Spinal cord (tissue), 10 donors: ENCODE results near the gene PADI2. TPM values are rescaled to one million over a fixed set of nuclear protein-coding genes. Genes with fewer than 3 reads are reported as not detected.
A peak's percentile ranks its signal among the peaks of the same experiment; 100 is the strongest.

Experiments
- DNase-seq, 6 donors: peaks; one replicate each; pipeline versions ENCODE4 v3.0.0 to v3.0.0-alpha.2; 2013 to 2015; ENCODE audit warnings: low spot score in 6 of 6, low read depth in 4 of 6
- H3K27ac ChIP-seq: one replicate; pipeline ENCODE4 v1.5.1; 2013; ENCODE audit warnings: low read depth, low read length, control low read depth
- H3K27me3 ChIP-seq: one replicate; pipeline ENCODE4 v1.6.1; 2013; ENCODE audit warnings: low read length; ENCODE audit not compliant: control insufficient read depth, insufficient read depth
- H3K36me3 ChIP-seq: one replicate; pipeline ENCODE4 v1.6.1; 2013; ENCODE audit warnings: low read length; ENCODE audit not compliant: control insufficient read depth, insufficient read depth
- H3K4me1 ChIP-seq: one replicate; pipeline ENCODE4 v1.6.1; 2013; ENCODE audit warnings: low read length; ENCODE audit not compliant: control insufficient read depth, insufficient read depth
- H3K4me3 ChIP-seq: one replicate; pipeline ENCODE4 v1.5.1; 2013; ENCODE audit warnings: low read depth, low read length, control low read depth
- H3K9me3 ChIP-seq: one replicate; pipeline ENCODE4 v1.6.1; 2013; ENCODE audit warnings: low read length; ENCODE audit not compliant: control insufficient read depth, insufficient read depth
- WGBS: methylation state at CpG from one replicate; pipeline ENCODE4 v1.1.5; 2013; ENCODE audit warnings: missing lambda C conversion rate; ENCODE audit not compliant: insufficient coverage; 5-methylcytosine and 5-hydroxymethylcytosine counted together
- polyA plus RNA-seq, 2 donors: library from polyadenylated mRNA; unstranded; fragments of 120-200 nt; gene quantifications; one replicate each; pipeline ENCODE4 v1.2.1, GENCODE V29; 2013; ENCODE audit not compliant: insufficient read length in 2 of 2
- total RNA-seq, 2 donors: library from RNA; depleted of rRNA in 1 of 2; stranded (reverse); fragments of 120-200 nt in 1 of 2; fragments of >200 nt in 1 of 2; gene quantifications; one replicate each; pipeline versions ENCODE4 v1.2.3 to v1.2.4, GENCODE V29; 2013 to 2014
- donor health status: healthy.

Gene PADI2
- total and polyA plus RNA-seq, 4 donors = 8.7 to 32.6 (median 27.0) TPM

- Histone ChIP-seq H3K4me3 (no peak overlapping the region), H3K36me3 (peaks cover 8% of the 10 kb centered on the region), H3K27me3 (no peaks in the 10 kb centered on the region), H3K4me1 (peaks cover 17% of the 10 kb centered on the region), H3K27ac (no peak overlapping the region), H3K9me3 (no peaks in the 10 kb centered on the region)
- no peak for DNase-seq
- WGBS = 100% methylated on average over 1 of the region's 8 CpGs
These were observed 10.9 kb downstream of the PADI2 start for GRCh38 chr1:17108360-17108759.

GRCh38 chr1:17104782-17105181, 14.5 kb downstream of the PADI2 start:
- WGBS = 89% methylated on average over 12 of the region's 17 CpGs
- no peaks in the 10 kb centered on the region for H3K9me3 ChIP-seq

GRCh38 chr1:17102232-17102631, 17.0 kb downstream of the PADI2 start:
- WGBS = 95% methylated on average over 2 of the region's 2 CpGs
- H3K9me3 ChIP-seq = no peaks in the 10 kb centered on the region
- H3K36me3 ChIP-seq = peaks cover 9% of the 10 kb centered on the region
- no peak for DNase-seq
- no peak overlapping the region for H3K27ac ChIP-seq
- H3K4me3 ChIP-seq = no peak overlapping the region
- H3K4me1 ChIP-seq = peaks cover 26% of the 10 kb centered on the region
- no peaks in the 10 kb centered on the region for H3K27me3 ChIP-seq

More at GRCh38 chr1:17104782-17105181, 14.5 kb downstream of the PADI2 start:
- H3K27me3 ChIP-seq = no peaks in the 10 kb centered on the region
- H3K27ac ChIP-seq = no peak overlapping the region
- DNase-seq = no peak
- H3K4me3 ChIP-seq = no peak overlapping the region
- H3K36me3 ChIP-seq = peaks cover 7% of the 10 kb centered on the region
- peaks cover 8% of the 10 kb centered on the region for H3K4me1 ChIP-seq

GRCh38 chr1:17101261-17101660, 18.0 kb downstream of the PADI2 start:
- peaks cover 30% of the 10 kb centered on the region for H3K4me1 ChIP-seq
- no peaks in the 10 kb centered on the region for H3K27me3 ChIP-seq
- H3K27ac ChIP-seq = no peak overlapping the region
- H3K36me3 ChIP-seq = peaks cover 9% of the 10 kb centered on the region
- H3K9me3 ChIP-seq = no peaks in the 10 kb centered on the region
- WGBS = 80% methylated on average over 2 of the region's 4 CpGs
- no peak overlapping the region for H3K4me3 ChIP-seq
- DNase-seq = no peak

GRCh38 chr1:17099616-17100340, 19.5 kb downstream of the PADI2 start:
- Histone ChIP-seq H3K4me1 (peaks cover 41% of the 10 kb centered on the region), H3K36me3 (peaks cover 9% of the 10 kb centered on the region), H3K9me3 (no peaks in the 10 kb centered on the region), H3K27me3 (no peaks in the 10 kb centered on the region), H3K27ac (no peak overlapping the region), H3K4me3 (no peak overlapping the region)
- no peak for DNase-seq
- 71% methylated on average over 6 of the region's 10 CpGs for WGBS

GRCh38 chr1:17098446-17099317, 20.6 kb downstream of the PADI2 start:
- H3K27ac ChIP-seq = no peak overlapping the region
- peak in 1 of 6 donors; percentile 73 for DNase-seq

GRCh38 chr1:17097787-17098186, 21.5 kb downstream of the PADI2 start:
- no peaks in the 10 kb centered on the region for H3K27me3 ChIP-seq
- H3K9me3 ChIP-seq = no peaks in the 10 kb centered on the region
- peaks cover 7% of the 10 kb centered on the region for H3K36me3 ChIP-seq
- H3K4me1 ChIP-seq = peaks cover 55% of the 10 kb centered on the region
- no peak for DNase-seq
- 54% methylated on average over 13 of the region's 14 CpGs for WGBS
- peak overlapping the region; percentile 25 for H3K27ac ChIP-seq
- H3K4me3 ChIP-seq = no peak overlapping the region

More at GRCh38 chr1:17098446-17099317, 20.6 kb downstream of the PADI2 start:
- H3K4me1 ChIP-seq = peaks cover 51% of the 10 kb centered on the region
- H3K4me3 ChIP-seq = no peak overlapping the region
- H3K27me3 ChIP-seq = no peaks in the 10 kb centered on the region
- peaks cover 7% of the 10 kb centered on the region for H3K36me3 ChIP-seq
- WGBS = 75% methylated on average over 10 of the region's 13 CpGs
- no peaks in the 10 kb centered on the region for H3K9me3 ChIP-seq

GRCh38 chr1:17097147-17097546, 22.1 kb downstream of the PADI2 start:
- Histone ChIP-seq H3K9me3 (no peaks in the 10 kb centered on the region), H3K27ac (no peak overlapping the region), H3K36me3 (peaks cover 6% of the 10 kb centered on the region), H3K27me3 (no peaks in the 10 kb centered on the region), H3K4me3 (no peak overlapping the region), H3K4me1 (peaks cover 55% of the 10 kb centered on the region)
- 60% methylated on average over 6 of the region's 8 CpGs for WGBS
- DNase-seq = peak in 1 of 6 donors; percentile 63

GRCh38 chr1:17096584-17096983, 22.7 kb downstream of the PADI2 start:
- H3K9me3 ChIP-seq = no peaks in the 10 kb centered on the region
- peaks cover 55% of the 10 kb centered on the region for H3K4me1 ChIP-seq
- no peak overlapping the region for H3K27ac ChIP-seq
- no peaks in the 10 kb centered on the region for H3K27me3 ChIP-seq
- WGBS = no CpG with 5 or more reads among the region's 1 CpG
- no peak overlapping the region for H3K4me3 ChIP-seq
- no peak for DNase-seq
- peaks cover 6% of the 10 kb centered on the region for H3K36me3 ChIP-seq
